HTERT RPE-1 (cell line): Measurements from ENCODE around the gene ASPM.
"Not testable (repeated sequence)": the region's sequence is repeated elsewhere in the genome, so short reads cannot be mapped to it uniquely, and the experiment has no call there.

Experiments
- in situ Hi-C: fragments of 300-500 bp; cut with MboI; formaldehyde crosslinking; loops from 4 replicates; pipeline ENCODE4 v1.14.3; 2020; ENCODE audit warnings: low sequenced_read_pairs

The ASPM gene

DNA sequence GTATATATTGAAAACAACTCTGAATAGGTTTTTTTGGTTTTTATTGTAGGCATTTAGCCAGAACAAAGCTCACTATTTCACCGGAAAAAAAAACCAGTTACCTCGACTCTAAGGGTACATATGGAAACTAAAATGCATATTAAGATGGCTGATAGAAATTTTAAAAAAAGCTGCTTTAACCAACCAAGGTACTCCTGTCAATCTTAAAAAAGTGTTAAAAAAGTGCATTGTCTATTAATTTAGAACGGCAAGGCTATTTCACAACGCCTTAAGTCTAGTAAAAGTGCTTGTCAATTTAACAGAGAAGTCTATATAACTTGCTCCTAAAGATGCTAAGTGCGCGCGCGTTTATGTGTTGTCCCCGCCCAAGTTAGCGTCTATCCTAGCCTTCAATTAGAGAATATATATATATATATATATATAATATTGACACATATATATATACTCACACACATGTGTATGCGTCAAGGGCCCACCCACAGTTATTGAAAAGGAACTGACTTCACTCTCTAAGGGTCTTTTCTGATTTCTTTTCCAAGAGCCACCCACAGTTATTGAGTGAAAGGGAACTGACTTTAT lies 934 bp downstream of the ASPM start:
- in situ Hi-C loops, result no loop called here

GRCh38 chr1:197144570-197145325 lies 1.7 kb downstream of the ASPM start:
- in situ Hi-C loops, result no loop called here

- in situ Hi-C loops, result no loop called here
These were observed 3.2 kb downstream of the ASPM start for GRCh38 chr1:197143276-197143675.

DNA sequence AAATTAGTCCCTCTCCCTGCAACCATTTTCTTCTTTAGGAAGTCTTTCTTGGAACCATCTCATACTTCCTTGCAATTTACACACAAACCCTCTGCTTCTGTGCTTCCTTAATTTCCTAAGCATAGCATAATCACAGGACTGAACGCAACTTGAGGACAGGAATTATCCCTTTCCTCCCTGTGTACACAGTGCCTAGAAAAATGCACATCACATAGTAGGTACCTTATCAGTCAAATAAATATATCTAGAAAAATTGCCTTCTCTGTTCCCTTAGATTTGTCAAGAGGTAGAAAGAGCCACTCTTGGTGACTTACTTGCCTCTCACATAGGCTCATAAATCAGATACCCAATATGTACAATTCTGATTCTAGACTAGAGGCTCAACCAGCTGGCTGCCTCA lies 4.9 kb downstream of the ASPM start:
- in situ Hi-C loops, result no loop called here

- in situ Hi-C loops, result no loop called here
These were observed 6.3 kb downstream of the ASPM start for GRCh38 chr1:197140121-197140520.

DNA sequence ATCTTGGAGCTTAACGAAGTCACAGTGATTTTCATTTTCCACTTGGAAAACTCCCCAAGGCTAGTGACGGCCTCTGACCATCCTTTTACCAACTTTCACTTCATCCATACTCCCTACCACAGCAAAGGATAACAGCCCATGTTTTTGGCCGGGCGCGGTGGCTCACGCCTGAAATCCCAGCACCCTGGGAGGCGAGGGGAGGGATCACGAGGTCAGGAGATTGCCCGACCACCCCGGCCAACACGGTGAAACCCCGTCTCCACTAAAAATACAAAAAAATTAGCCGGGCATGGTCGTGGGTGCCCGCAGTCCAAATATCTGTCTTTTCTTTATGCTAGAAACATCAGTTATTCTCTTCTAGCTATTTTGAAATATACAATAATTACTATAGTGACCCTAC lies 7.3 kb downstream of the ASPM start:
- in situ Hi-C loops, result no loop called here

GRCh38 chr1:197137322-197137721 lies 9.1 kb downstream of the ASPM start:
- in situ Hi-C loops, result no loop called here

- in situ Hi-C loops, result no loop called here
These were observed 15.7 kb downstream of the ASPM start for GRCh38 chr1:197130677-197131304.

DNA sequence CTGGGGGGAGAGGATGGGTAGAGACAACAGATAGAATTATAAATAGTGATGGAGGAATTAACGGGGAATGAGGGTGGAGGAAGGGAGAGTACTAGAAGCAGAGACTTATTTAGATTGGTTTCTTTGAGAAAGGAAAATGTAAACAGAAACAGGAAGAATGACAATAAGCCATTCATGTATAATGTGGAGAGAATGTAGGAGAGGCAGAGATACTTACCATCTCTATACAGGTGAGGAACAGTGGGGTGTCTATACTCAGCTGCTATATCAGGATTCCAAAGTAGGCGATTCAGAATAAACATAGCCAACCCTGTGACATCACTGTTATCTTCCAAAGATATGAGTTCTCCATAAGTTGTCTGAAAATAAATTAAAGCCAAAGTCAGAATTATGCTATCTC lies 16.8 kb downstream of the ASPM start:
- in situ Hi-C loops, result no loop called here

DNA sequence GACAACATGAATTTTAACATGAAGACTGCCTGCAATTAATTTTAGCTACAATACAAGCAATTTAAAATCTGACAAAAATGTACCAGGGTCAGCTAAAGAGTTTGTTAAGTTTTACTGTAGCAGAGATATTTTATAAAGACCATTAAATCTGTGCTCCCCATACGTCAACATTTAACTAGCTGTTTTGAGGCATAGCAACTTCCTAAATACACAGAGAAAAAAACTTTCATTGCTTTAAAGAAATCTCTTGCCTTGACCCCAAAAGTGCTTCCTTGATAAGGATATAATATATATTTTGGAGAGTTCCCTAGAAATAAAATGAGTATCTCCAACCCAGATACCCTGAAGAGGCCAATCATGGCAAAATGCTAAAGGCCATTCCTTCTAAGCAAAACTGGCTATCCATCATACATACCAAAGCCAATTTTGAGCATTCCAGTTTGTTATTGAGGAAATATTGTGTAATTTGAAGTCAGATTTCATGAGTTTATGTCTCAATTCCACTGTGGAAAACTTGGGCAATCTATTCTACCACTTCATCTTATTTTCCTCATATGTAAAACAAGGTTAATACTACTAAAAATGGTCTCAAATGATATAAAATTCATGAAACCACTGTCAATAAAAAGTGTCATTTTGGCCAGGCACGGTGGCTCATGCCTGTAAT lies 19.1 kb downstream of the ASPM start:
- in situ Hi-C loops, result no loop called here

- in situ Hi-C loops, result no loop called here
These were observed 19.8 kb downstream of the ASPM start for GRCh38 chr1:197126691-197127090.

GRCh38 chr1:197124376-197124775 lies 22.1 kb downstream of the ASPM start:
- in situ Hi-C loops, result no loop called here

DNA sequence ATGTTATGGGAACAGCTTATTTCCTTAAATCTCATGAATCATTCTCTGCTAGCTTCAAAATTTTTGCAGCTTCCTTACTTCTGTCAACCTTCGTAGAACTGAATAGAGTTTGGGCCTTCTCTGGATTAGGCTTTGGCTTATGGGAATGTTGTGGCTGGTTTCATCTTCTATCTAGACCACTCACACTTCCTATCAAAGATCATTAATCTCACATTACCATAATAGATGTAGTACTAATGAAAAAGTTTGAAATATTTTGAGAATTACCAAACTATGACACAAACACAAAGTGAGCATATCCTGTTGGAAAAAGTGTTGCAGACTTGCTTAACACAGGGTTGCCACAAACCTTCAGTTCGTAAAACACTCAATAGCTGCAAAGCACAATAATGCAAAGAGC lies 30.3 kb downstream of the ASPM start:
- in situ Hi-C loops, result no loop called here

- in situ Hi-C loops, result no loop called here
These were observed 39.6 kb downstream of the ASPM start for GRCh38 chr1:197106869-197107268.

DNA sequence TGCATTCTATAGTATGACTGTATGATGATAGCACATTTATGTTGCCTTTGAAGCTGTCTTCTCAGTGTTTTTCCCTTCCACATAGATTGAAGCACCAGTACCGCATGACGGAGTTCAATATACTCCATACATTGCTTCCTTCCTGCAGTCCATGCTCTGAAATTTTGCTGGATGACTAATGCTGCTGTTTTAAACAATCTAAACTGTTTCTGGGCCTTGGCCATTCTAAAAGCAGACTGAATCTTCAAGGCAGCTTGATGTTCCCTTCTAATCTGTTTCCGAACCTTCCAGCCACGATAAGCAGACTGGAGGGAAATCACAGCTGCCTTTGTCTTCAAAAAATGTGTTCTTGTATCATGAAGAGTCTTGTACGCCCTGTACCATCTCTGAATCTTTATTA lies 43.2 kb downstream of the ASPM start:
- in situ Hi-C loops, result no loop called here

GRCh38 chr1:197101978-197102377 lies 44.5 kb downstream of the ASPM start:
- in situ Hi-C loops, result no loop called here

DNA sequence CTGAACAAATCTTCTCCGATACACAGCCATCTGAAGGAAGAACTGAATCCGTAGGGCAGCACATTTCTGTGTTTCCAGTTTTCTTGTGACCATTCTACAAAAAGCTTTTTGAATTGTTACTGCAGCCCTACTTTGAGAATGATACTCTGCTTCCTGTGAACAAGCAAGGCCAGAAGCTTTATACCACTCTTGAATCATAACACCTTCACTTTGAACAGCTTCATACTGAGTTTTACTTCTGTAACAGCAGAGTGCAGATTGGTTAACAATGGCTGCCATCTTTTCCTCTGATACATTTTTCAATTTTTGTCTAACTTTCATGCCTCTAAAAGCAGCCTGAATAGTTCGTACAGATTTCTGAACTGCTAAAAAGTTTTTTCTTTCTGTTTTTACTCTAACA lies 45.8 kb downstream of the ASPM start:
- in situ Hi-C loops, result no loop called here

- in situ Hi-C loops, result no loop called here
These were observed 47.0 kb downstream of the ASPM start for GRCh38 chr1:197099444-197099843.

DNA sequence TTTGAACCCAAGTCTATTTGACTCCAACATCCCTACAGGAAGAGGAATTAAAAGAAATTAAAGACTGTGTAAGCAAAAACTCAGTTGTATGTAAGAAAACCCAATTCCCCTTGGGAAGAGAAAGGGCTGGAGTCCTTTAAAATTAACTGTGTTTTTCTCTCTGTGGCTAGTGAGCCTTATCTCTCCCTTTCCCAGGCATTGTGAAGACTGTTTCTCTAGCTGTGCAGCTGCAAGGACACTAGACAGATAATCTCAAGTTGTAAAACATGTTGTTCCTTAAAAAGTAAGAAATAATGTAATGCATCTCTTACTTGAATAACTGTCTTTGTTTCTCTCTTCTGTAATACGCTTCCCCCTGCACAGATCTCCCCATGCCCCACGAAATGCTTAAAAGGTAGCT lies 49.5 kb downstream of the ASPM start:
- in situ Hi-C loops, result not testable (repeated sequence)

- in situ Hi-C loops, result no loop called here
These were observed 50.3 kb downstream of the ASPM start for GRCh38 chr1:197096137-197096536.

DNA sequence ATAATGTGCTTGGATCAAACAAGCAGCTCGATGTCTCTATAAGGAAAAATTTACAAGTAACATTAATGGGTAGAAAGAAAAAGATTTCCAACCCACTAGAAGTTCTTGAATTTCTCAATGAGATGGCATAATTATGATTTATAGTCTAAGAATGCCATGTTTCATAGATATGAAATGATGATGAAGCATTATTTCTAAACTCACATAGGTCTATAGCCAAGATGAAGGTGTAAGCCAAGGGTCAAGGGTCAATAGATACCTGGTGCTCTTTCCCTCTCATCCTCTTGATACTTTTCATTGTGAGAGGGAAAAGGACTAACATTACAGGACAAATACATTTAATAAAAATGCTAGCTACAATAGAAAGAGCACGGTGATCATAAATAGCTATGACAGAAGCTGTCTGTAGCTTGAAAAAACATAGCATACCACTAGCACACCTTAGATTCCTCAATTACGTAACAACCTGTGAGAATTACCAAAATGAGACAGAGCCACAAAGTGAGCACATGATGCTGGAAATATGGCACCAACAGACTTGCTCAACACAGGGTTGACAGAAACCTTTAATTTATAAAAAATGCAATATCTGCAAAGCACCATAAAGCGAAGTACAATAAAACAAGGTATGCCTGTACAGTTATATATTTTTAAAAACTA lies 53.1 kb downstream of the ASPM start:
- in situ Hi-C loops, result no loop called here
